CD4-positive, alpha-beta T cell (primary cell): ENCODE measurements around the gene CLCN6. TPM values are rescaled to one million over a fixed set of nuclear protein-coding genes. Genes with fewer than 3 reads are reported as not detected.

Experiments used
- ATAC-seq: fragments of 200-7000 bp; cut with Tn5 transposase; one replicate; pipeline ENCODE4 v1.10.0; 2022; ENCODE audit warnings: mild to moderate bottlenecking; ENCODE audit not compliant: poor library complexity
- CTCF ChIA-PET: fragments of 350-600 bp; sonication (Branson Sonifier 250); formaldehyde crosslinking; loops from one replicate; lab custom pipeline; 2021; ENCODE audit warnings: antibody characterized with exemption, inconsistent platforms; lab: Charles Lee
- POLR2A ChIA-PET: fragments of 350-600 bp; sonication (Branson Sonifier 250); formaldehyde crosslinking; loops from one replicate; lab custom pipeline; 2021; ENCODE audit warnings: antibody characterized with exemption, inconsistent platforms; lab: Charles Lee
- DNase-seq, 14 experiments: peaks; one replicate each; pipeline ENCODE4 v3.0.0-alpha.2; 2013 to 2020; ENCODE audit warnings: mixed read lengths in 2 of 14
- H3K27ac ChIP-seq, 2 donors: one replicate each; pipeline versions ENCODE4 v1.5.1 to v1.7.0; 2013; ENCODE audit warnings: low read length in 2 of 2, low read depth in 1 of 2, mild to moderate bottlenecking in 1 of 2
- H3K27me3 ChIP-seq, 2 experiments: 1 replicate in 1 of 2; 2 replicates in 1 of 2; pipeline versions ENCODE4 v1.6.1 to v1.7.0; 2013; ENCODE audit warnings: low read length in 2 of 2, control low read depth in 1 of 2, mild to moderate bottlenecking in 1 of 2, moderate library complexity in 1 of 2; ENCODE audit not compliant: insufficient read depth in 2 of 2, control insufficient read depth in 1 of 2
- H3K36me3 ChIP-seq: one replicate; pipeline ENCODE4 v1.6.1; 2013; ENCODE audit warnings: low read length, control low read depth; ENCODE audit not compliant: insufficient read depth
- H3K4me1 ChIP-seq: one replicate; pipeline ENCODE4 v1.6.1; 2013; ENCODE audit warnings: low read length, control low read depth; ENCODE audit not compliant: insufficient read depth
- H3K4me3 ChIP-seq: one replicate; pipeline ENCODE4 v1.5.1; 2013; ENCODE audit warnings: mild to moderate bottlenecking, low read length, moderate library complexity
- H3K9me3 ChIP-seq, 2 experiments: 1 replicate in 1 of 2; 2 replicates in 1 of 2; pipeline versions ENCODE4 v1.6.1 to v1.7.0; 2013; ENCODE audit warnings: low read length in 2 of 2, mild to moderate bottlenecking in 2 of 2, control low read depth in 1 of 2, moderate library complexity in 1 of 2; ENCODE audit not compliant: control insufficient read depth in 1 of 2, insufficient read depth in 1 of 2
- H3K27ac Mint-ChIP-seq: one replicate; pipeline ENCODE4 v1.8.0; 2020; ENCODE audit warnings: mixed read lengths
- H3K27me3 Mint-ChIP-seq: one replicate; pipeline ENCODE4 v1.8.0; 2021; ENCODE audit warnings: mixed read lengths
- H3K36me3 Mint-ChIP-seq: one replicate; pipeline ENCODE4 v1.8.0; 2021; ENCODE audit warnings: low read depth, mixed read lengths
- H3K4me1 Mint-ChIP-seq: one replicate; pipeline ENCODE4 v1.8.0; 2021; ENCODE audit warnings: low read depth, mixed read lengths
- H3K4me3 Mint-ChIP-seq: one replicate; pipeline ENCODE4 v1.8.0; 2020; ENCODE audit warnings: mild to moderate bottlenecking, mixed read lengths
- H3K9me3 Mint-ChIP-seq: one replicate; pipeline ENCODE4 v1.8.0; 2020; ENCODE audit warnings: mixed read lengths
- CTCF ChIP-seq: fragments of 200-600 bp; IDR thresholded peaks from one replicate; pipeline ENCODE4 v1.8.0; 2022; ENCODE audit warnings: antibody characterized with exemption, mild to moderate bottlenecking
- intact Hi-C, 2 experiments: fragments of 100-400 bp; cut with DNase I in 1 of 2; cut with micrococcal nuclease in 1 of 2; formaldehyde crosslinking; loops; one replicate each; pipeline versions ENCODE4 v1.15.1 to v1.9.0; 2023 to 2025; cut with DNase I, micrococcal nuclease
- total RNA-seq, 174 experiments: library from RNA in 2 of 174; stranded (reverse) in 2 of 174; gene quantifications; one replicate each; pipeline ENCODE4 v1.2.3 and lab custom pipeline; 2021 to 2026

CLCN6 gene
- total RNA-seq, 2 experiments from 2014 or later = 10.9 to 11.2 TPM

- no peak for DNase-seq
- TF ChIP-seq CTCF = no peak
- Histone ChIP-seq H3K4me3 (no peak overlapping the region), H3K4me1 (no peaks in the 10 kb centered on the region), H3K9me3 (no peaks in the 10 kb centered on the region), H3K27ac (no peak overlapping the region), H3K36me3 (no peaks in the 10 kb centered on the region), H3K27me3 (no peaks in the 10 kb centered on the region)
- intact Hi-C loops = no loop called here
- H3K4me3 Mint-ChIP-seq = no peak overlapping the region
- no peak overlapping the region for H3K27ac Mint-ChIP-seq
- no peaks in the 10 kb centered on the region for H3K36me3 Mint-ChIP-seq
- no peaks in the 10 kb centered on the region for H3K4me1 Mint-ChIP-seq
- CTCF ChIA-PET = no interaction called here
- H3K27me3 Mint-ChIP-seq = no peaks in the 10 kb centered on the region
- ATAC-seq = no peak
- POLR2A ChIA-PET = no interaction called here
- H3K9me3 Mint-ChIP-seq = no peaks in the 10 kb centered on the region
Measured at GRCh38 chr1:11769274-11769673, 36.7 kb upstream of the CLCN6 start.

GRCh38 chr1:11770011-11770410 is 36.0 kb upstream of the CLCN6 start:
- Mint-ChIP-seq H3K27ac (no peak overlapping the region), H3K36me3 (no peaks in the 10 kb centered on the region), H3K9me3 (no peaks in the 10 kb centered on the region), H3K27me3 (no peaks in the 10 kb centered on the region), H3K4me3 (no peak overlapping the region), H3K4me1 (no peaks in the 10 kb centered on the region)
- TF ChIP-seq CTCF = no peak
- Histone ChIP-seq H3K4me3 (no peak overlapping the region), H3K36me3 (no peaks in the 10 kb centered on the region), H3K27ac (no peak overlapping the region), H3K4me1 (no peaks in the 10 kb centered on the region), H3K9me3 (no peaks in the 10 kb centered on the region), H3K27me3 (no peaks in the 10 kb centered on the region)
- no peak for DNase-seq
- ChIA-PET POLR2A (no interaction called here), CTCF (no interaction called here)
- intact Hi-C loops = no loop called here
- ATAC-seq = no peak

- no peaks in the 10 kb centered on the region for H3K27me3 Mint-ChIP-seq
- H3K4me3 ChIP-seq = no peak overlapping the region
- intact Hi-C loops = no loop called here
- CTCF ChIA-PET = no interaction called here
- POLR2A ChIA-PET = no interaction called here
- no peak overlapping the region for H3K27ac Mint-ChIP-seq
- no peaks in the 10 kb centered on the region for H3K27me3 ChIP-seq
- H3K27ac ChIP-seq = no peak overlapping the region
- H3K4me1 ChIP-seq = no peaks in the 10 kb centered on the region
- no peak for TF ChIP-seq CTCF
- H3K36me3 Mint-ChIP-seq = no peaks in the 10 kb centered on the region
- ATAC-seq (no peak), DNase-seq (no peak)
- H3K36me3 ChIP-seq = no peaks in the 10 kb centered on the region
- H3K4me1 Mint-ChIP-seq = no peaks in the 10 kb centered on the region
- no peak overlapping the region for H3K4me3 Mint-ChIP-seq
- H3K9me3 Mint-ChIP-seq = no peaks in the 10 kb centered on the region
- no peaks in the 10 kb centered on the region for H3K9me3 ChIP-seq
Measured at GRCh38 chr1:11771481-11772043, 34.4 kb upstream of the CLCN6 start.
